Measurements from ENCODE around the gene FPR2. TPM values are rescaled to one million over a fixed set of nuclear protein-coding genes. Genes with fewer than 3 reads are reported as not detected.
A peak's percentile ranks its signal among the peaks of the same experiment; 100 is the strongest.

Gene FPR2
- total and polyA plus RNA-seq, 9 of the 15 experiments (the other 6 are each of a cell fraction or from before 2014, with no cell fraction given): 0.03 to 0.15 (median 0.07) TPM; not detected in 6

DNA sequence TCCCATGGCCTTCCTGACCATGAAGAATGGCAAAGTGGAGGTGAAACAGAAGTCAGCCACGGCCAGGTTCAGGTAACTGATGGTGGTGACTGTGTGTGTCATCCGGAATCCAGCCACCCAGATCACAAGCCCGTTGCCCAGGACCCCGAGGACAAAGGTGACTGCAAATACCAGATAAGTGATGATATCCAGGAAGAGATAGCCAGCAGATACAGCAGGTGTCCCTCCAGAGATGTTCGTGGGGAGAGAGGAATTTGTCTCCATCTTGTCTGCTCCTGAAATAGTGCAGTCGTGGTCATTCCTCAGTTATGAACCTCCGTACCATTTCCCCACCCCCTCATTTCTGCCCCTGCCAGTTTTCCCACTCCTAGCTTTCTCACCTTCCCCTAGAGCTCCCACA is 14.2 kb upstream of the FPR2 start:
- Histone ChIP-seq H2AFZ (ENCODE audit: low read depth, low read length) (0 out of 2 replicates have a peak overlapping the region, but pooled peaks have one; percentile 14), H3K9me1 (ENCODE audit: control insufficient read depth, insufficient read depth, low read length) (no peaks in the 10 kb centered on the region), H3K4me3 (no peak overlapping the region), H3K27ac (ENCODE audit: extremely low read depth, low read depth, low read length) (no peak overlapping the region), H3K4me2 (ENCODE audit: insufficient read depth, low read length) (no peak overlapping the region), H3K9ac (ENCODE audit: insufficient read depth in 1 of 2, low read depth in 2 of 2, low read length in 2 of 2) (no peak overlapping the region), H3K4me1 (replicated peaks in 1 of 2; ENCODE audit: control insufficient read depth in 2 of 2, insufficient read depth in 2 of 2, low read length in 2 of 2) (peaks cover 0 to 2% of the 10 kb centered on the region in 2 experiments; a peak in 3 of 5 replicates), H3K36me3 (ENCODE audit: control insufficient read depth, insufficient read depth, low read length) (no peaks in the 10 kb centered on the region), H3K79me2 (ENCODE audit: control insufficient read depth, insufficient read depth, low read length) (no peaks in the 10 kb centered on the region), H3K9me3 (replicated peaks; ENCODE audit: control insufficient read depth, insufficient read depth, low read depth, low read length) (no peaks in the 10 kb centered on the region), H4K20me1 (replicated peaks; ENCODE audit: control insufficient read depth, insufficient read depth, low read length) (no peaks in the 10 kb centered on the region), H3K27me3 (ENCODE audit: control insufficient read depth in 2 of 2, insufficient read depth in 2 of 2, low read length in 2 of 2) (peaks cover 5 to 7% of the 10 kb centered on the region in 2 experiments; a peak in 1 of 5 replicates)
- POLR2A ChIA-PET: no interaction called here
- BruUV-seq (replicated peaks): no TSS peak
- intact Hi-C loops (cut with micrococcal nuclease) (no loop called here), in situ Hi-C loops (cut with MboI) (no loop called here)
- DNase-seq (ENCODE audit: extremely low read depth in 1 of 4, low spot score in 3 of 4): no peak
- WGBS (ENCODE audit: insufficient coverage, low coverage, missing lambda C conversion rate): 7% methylated on average over 5 of the region's 7 CpGs
- ATAC-seq: no peak
- CTCF ChIA-PET (ENCODE audit: low intra/inter-chr PET ratio): no interaction called here
- no peak for FAIRE-seq
- TF ChIP-seq MCM3 (IDR thresholded peaks at IDR 0.05) (no peak), ZNF140 (CRISPR knock-in tag; IDR thresholded peaks at IDR 0.05) (no peak), ZNF41 (CRISPR knock-in tag; conservative IDR thresholded peaks at IDR 0.05) (no peak), KDM4B (IDR thresholded peaks at IDR 0.05; ENCODE audit: borderline replicate concordance in 2 of 2, low read depth in 1 of 2) (no peak), ZNF184 (CRISPR knock-in tag; IDR thresholded peaks at IDR 0.05) (no peak), KAT7 (CRISPR knock-in tag; IDR thresholded peaks at IDR 0.05; ENCODE audit: borderline replicate concordance) (no peak), HDAC8 (tag; IDR thresholded peaks at IDR 0.05) (no peak)
- TF ChIP-seq, protein P1, sequence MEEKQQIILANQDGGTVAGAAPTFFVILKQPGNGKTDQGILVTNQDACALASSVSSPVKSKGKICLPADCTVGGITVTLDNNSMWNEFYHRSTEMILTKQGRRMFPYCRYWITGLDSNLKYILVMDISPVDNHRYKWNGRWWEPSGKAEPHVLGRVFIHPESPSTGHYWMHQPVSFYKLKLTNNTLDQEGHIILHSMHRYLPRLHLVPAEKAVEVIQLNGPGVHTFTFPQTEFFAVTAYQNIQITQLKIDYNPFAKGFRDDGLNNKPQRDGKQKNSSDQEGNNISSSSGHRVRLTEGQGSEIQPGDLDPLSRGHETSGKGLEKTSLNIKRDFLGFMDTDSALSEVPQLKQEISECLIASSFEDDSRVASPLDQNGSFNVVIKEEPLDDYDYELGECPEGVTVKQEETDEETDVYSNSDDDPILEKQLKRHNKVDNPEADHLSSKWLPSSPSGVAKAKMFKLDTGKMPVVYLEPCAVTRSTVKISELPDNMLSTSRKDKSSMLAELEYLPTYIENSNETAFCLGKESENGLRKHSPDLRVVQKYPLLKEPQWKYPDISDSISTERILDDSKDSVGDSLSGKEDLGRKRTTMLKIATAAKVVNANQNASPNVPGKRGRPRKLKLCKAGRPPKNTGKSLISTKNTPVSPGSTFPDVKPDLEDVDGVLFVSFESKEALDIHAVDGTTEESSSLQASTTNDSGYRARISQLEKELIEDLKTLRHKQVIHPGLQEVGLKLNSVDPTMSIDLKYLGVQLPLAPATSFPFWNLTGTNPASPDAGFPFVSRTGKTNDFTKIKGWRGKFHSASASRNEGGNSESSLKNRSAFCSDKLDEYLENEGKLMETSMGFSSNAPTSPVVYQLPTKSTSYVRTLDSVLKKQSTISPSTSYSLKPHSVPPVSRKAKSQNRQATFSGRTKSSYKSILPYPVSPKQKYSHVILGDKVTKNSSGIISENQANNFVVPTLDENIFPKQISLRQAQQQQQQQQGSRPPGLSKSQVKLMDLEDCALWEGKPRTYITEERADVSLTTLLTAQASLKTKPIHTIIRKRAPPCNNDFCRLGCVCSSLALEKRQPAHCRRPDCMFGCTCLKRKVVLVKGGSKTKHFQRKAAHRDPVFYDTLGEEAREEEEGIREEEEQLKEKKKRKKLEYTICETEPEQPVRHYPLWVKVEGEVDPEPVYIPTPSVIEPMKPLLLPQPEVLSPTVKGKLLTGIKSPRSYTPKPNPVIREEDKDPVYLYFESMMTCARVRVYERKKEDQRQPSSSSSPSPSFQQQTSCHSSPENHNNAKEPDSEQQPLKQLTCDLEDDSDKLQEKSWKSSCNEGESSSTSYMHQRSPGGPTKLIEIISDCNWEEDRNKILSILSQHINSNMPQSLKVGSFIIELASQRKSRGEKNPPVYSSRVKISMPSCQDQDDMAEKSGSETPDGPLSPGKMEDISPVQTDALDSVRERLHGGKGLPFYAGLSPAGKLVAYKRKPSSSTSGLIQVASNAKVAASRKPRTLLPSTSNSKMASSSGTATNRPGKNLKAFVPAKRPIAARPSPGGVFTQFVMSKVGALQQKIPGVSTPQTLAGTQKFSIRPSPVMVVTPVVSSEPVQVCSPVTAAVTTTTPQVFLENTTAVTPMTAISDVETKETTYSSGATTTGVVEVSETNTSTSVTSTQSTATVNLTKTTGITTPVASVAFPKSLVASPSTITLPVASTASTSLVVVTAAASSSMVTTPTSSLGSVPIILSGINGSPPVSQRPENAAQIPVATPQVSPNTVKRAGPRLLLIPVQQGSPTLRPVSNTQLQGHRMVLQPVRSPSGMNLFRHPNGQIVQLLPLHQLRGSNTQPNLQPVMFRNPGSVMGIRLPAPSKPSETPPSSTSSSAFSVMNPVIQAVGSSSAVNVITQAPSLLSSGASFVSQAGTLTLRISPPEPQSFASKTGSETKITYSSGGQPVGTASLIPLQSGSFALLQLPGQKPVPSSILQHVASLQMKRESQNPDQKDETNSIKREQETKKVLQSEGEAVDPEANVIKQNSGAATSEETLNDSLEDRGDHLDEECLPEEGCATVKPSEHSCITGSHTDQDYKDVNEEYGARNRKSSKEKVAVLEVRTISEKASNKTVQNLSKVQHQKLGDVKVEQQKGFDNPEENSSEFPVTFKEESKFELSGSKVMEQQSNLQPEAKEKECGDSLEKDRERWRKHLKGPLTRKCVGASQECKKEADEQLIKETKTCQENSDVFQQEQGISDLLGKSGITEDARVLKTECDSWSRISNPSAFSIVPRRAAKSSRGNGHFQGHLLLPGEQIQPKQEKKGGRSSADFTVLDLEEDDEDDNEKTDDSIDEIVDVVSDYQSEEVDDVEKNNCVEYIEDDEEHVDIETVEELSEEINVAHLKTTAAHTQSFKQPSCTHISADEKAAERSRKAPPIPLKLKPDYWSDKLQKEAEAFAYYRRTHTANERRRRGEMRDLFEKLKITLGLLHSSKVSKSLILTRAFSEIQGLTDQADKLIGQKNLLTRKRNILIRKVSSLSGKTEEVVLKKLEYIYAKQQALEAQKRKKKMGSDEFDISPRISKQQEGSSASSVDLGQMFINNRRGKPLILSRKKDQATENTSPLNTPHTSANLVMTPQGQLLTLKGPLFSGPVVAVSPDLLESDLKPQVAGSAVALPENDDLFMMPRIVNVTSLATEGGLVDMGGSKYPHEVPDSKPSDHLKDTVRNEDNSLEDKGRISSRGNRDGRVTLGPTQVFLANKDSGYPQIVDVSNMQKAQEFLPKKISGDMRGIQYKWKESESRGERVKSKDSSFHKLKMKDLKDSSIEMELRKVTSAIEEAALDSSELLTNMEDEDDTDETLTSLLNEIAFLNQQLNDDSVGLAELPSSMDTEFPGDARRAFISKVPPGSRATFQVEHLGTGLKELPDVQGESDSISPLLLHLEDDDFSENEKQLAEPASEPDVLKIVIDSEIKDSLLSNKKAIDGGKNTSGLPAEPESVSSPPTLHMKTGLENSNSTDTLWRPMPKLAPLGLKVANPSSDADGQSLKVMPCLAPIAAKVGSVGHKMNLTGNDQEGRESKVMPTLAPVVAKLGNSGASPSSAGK (IDR thresholded peaks at IDR 0.05): no peak
- TF ChIP-seq, protein P2, sequence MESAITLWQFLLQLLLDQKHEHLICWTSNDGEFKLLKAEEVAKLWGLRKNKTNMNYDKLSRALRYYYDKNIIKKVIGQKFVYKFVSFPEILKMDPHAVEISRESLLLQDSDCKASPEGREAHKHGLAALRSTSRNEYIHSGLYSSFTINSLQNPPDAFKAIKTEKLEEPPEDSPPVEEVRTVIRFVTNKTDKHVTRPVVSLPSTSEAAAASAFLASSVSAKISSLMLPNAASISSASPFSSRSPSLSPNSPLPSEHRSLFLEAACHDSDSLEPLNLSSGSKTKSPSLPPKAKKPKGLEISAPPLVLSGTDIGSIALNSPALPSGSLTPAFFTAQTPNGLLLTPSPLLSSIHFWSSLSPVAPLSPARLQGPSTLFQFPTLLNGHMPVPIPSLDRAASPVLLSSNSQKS (CRISPR knock-in tag; IDR thresholded peaks at IDR 0.05): no peak
- TF ChIP-seq, protein P3, sequence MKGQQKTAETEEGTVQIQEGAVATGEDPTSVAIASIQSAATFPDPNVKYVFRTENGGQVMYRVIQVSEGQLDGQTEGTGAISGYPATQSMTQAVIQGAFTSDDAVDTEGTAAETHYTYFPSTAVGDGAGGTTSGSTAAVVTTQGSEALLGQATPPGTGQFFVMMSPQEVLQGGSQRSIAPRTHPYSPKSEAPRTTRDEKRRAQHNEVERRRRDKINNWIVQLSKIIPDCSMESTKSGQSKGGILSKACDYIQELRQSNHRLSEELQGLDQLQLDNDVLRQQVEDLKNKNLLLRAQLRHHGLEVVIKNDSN (CRISPR knock-in tag; IDR thresholded peaks at IDR 0.05): no peak

Data from K562 (cell line).